ENCODE results near the gene UGT1A8.

DNA sequence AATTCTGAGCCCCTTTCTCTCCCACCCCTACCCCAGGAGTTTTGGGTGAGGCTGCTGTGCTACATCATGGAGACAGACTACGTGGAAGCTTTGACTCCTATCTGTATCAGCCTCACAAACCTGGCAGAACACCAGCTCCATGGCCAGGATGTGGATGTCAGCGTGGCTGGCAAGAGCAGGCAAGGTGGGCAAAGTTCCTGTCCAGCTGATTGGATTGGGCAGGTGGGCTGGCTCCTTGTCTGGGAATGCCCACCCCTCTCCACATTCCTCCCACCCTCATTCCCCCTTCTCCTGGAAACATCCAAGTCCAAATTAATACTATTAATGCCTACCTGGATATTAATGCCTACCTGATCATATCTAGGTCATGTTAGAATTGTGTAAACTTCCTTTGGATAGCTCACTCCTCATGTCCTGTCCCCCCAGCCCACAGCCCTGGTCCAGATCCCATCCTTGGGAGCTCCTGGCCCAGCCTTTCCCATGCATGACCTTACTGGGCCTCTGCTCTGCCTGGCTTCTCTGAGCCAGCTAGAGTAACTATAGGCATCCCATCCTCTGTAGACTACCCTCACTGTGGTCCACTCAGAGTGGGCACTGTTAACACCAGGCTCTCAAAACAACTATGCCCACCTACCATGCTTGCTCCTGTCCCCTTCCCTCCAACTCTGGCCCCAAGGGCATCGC, 184.8 kb downstream of the UGT1A8 start:
- TF ChIP-seq POLR2A (IDR thresholded peaks at IDR 0.05) (no peak), EP300 (IDR thresholded peaks at IDR 0.05) (no peak)

Measured in ovary (tissue), 1 donor.